NCI-H187 treated with DMSO at 0.1 percent for 48 hours (cell line): ENCODE results near the gene NR1H3.

Source experiments
- DNase-seq: peaks from one replicate; lab custom pipeline; 2025; lab: John Stamatoyannopoulos, UW

NR1H3 gene

DNA sequence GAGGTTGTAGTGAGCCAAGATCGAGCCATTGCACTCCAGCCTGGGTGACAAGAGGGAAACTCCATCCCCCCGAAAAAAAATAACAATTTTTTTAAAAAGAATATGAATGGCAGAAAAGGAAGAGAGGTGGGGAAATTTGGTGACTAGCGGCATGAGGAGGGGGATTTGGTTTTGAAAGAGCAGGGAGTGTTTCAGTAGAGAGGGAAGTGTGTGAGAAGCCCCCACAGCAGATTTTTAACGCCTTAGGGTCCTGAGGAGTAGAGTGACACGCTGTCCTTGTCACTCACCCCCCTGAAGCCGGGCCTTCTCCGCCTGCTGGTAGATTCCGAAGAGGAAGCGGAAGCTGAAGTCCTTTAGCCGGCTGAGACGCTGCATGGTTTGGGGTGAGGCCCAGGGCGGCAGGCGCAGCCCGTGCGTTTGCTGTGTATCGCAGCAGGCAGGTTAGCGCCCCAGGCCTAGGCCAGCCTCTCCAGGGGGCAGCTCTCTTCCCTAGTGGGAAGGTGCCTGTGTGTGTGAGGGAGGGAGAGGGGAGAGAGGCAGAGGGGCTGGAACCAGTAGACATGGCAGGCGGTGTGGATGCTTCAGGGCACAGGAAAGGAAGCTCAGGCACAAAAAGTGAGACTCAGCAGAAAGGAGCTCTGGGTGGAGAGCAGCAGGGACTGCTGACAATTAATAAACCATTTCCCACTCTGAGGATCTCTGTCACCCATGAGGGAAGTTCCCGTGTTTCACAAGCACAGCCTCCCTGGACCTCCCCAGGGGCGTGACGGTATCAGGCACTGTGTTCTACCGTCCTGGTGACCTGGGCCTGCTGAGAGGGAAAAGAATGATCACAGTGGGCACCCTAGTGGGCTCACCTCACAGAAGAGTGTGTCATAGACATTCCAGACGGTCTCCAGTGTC, 13.1 kb upstream of the NR1H3 start:
- DNase-seq, result no peak

DNA sequence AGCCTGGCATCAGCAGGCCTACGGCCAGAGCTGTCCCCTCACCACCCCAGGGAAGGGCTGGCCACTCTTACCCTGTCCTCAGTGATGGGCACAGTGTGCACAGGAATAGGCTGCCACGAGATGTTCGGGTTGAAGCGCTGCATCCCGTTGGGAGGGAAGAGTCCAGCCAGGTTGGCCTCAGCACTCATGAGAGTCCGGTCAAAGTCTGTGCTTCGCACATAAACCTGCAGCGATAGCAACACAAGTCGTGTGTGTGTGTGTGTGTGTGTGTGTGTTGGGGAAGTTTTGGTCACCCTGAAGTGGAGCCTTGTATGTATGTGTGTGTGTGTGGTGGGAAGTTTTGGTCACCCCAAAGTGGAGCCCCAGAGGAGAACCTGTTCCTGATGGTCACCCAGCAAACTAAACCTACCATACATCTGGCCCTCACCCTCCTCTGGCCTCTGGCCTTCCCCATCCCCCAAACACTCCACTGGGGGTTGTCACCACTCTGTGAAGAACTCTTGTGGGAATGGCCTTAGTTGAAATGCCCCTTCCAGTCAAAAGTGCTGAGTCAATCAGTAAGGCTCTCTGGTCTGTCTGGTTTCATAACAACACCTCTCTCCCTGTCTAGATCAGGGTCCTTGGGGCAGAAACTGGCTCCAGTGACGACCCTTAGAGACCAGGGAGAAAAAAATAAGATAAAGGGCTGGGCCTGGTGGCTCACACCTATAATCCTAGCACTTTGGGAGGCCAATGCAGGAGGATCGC, 12.0 kb upstream of the NR1H3 start:
- no peak for DNase-seq

DNA sequence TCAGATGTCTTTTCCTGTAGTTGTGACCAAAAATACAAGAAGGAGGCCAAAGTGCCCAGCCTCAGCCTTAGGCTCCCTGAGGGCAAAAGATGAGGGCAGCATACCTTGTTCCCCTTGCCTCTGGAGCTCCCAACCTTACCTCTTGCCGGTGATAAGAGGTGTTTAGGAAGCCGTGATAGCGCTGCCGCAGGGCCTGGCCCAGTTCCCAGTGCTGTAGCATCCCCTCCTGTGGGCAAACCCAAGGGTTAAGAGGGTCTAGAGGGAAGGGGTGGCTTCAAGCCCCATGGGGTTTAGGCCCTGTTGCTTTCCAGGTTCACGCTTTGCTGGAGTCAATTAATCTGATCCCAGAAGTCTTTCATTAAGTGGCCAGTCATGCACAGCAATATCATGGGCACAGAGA, 10.3 kb upstream of the NR1H3 start:
- no peak for DNase-seq

DNA sequence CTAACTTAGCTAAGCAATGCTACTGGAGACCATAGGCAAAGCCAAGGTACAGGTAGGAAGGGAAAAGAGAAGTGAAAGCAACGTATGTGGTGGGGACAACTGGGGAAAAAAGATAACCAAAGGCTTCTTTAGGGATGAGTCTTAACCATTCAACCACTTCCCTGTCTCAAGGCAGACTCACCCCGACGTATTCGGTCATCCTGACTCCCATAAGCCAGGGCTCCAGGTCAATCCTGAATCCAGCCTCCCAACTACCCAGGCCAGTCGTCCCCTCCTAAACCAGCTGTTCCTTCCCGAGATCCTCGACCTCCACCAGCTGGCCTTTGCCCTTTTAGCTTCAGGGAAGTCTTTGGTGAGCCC, 9.5 kb upstream of the NR1H3 start:
- DNase-seq, result no peak

DNA sequence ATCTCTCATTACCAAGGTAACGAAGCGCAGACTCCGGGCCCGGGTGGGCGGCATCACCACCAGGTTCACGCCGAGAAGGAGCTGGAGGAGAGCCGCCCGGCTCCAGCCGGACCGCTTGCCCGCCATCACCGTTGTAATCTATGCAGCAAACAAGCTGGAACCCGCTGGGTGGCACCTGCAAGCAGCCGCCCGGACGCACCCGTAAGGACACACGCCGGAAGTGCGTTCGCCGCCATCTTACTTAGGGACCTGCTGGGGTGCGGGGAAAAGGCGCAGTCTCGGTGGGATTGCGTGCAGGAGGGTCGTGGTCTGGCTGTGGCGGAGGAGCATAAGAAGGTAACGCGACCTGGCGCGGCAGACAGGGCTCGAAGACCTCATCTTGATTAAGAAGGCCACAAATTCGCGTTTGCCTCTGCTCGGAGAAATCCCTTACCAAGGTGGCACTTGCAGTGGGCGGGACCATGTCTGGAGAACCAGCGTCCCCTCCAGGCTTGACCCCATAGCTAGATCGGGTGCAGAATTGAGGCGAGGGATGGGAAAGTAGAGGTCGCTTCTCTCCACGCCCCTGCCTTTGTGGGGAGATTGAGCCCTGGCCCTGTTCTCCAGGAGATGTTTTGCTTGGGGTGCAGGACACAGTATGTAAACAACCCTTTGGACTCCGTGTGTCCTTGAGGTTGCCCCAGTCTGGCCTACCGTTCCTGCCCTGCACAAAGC, 9.0 kb upstream of the NR1H3 start, which contains the start of gene ACP2:
Gene ACP2 (minus strand): TSS at position 151 of the 714 bp plus-strand sequence. CDS start 25 bp downstream, at position 126.
- no peak for DNase-seq

DNA sequence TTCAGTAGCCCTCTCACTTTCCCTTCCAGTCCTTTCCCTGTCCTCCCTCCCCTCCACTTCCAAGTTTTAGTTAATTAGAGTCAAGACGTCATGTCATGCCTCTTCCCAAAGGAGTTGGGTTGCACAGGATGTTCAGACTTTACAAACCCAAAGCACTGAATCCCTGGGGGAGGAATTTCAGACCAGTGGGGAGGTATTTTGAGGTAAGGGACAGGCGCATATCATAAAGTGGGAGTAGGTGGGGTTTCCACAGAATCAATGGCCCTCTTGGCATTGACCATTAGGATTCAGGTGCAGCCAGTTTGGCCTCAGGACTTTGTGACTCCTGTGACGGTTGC, 8.4 kb upstream of the NR1H3 start:
- DNase-seq, result no peak

DNA sequence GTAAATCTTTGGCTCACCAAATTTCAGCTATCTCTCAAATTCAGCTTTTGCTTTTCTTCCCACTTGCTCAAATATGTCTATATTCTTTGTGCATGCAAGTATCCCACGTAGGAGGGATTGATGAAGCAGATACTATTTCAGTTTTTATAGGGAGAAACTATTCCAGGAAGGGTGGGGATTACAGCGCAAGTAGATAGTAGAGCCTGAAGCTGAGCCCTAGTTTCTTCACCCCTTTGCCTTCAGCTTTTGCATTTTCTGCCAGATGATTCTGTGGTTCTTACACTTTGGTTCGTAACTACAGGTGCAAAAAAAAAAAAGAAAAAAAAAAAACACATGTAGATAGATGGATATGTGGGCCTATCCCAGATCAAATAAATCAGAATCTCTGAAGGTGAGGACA, 6.0 kb upstream of the NR1H3 start:
- DNase-seq, result no peak

DNA sequence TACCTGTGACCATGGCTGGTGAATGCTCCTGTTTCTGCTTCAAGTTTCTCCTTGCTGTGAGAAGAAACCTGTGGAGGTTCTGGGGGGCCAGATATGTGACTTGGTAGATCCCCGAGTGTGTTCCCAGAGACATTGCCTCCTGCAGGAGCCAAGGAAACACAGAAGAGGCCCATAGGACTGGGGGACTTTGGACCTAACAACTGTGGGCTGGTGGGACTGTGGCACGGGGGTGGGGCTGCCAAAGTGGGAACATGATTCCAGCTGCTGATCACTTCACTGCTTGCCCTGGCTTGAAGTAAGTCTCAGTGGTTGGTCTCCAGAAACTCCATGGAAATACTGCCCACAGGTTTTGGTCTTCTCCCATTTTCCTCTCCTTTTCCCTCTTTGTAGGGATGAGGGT, 4.1 kb upstream of the NR1H3 start:
- DNase-seq, result no peak

DNA sequence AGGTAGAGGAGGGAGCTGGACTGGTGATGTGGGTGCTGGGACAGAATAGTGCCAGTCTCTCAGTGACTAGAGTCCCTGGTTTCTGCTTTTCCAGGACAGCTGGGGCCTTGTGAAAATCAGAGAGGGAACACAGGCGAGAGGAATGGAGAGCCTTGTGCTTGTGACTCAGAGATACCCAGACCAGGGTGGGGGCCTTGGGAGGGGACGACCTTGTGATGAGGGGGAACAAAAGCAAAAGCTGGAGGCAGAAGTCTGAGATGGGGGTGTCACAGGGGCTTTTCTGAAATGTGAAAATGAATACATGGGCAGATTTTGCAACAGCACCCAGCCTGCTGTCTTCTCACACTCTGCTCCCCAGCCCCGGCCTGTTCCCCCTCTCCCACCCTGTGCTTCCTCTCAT, 3.4 kb upstream of the NR1H3 start:
- no peak for DNase-seq

DNA sequence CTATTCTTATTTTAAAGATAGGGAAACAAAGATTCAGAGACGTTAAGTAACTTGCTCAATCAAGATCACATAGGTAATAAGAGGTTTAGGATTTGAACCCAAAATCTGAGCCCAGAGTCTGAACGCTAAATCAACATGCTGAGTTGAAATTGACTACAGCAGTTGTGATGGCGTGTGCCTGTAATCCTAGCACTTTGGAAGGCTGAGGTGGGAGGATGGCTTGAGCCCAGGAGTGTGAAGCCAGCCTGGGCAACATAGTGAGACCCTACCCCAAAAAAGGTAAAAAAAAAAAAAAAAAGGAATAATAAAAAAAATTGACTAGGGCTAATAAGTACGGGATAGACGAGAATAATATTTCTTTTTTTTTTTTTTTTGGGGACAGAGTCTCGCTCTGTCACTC, 1.4 kb upstream of the NR1H3 start:
- DNase-seq, result no peak

DNA sequence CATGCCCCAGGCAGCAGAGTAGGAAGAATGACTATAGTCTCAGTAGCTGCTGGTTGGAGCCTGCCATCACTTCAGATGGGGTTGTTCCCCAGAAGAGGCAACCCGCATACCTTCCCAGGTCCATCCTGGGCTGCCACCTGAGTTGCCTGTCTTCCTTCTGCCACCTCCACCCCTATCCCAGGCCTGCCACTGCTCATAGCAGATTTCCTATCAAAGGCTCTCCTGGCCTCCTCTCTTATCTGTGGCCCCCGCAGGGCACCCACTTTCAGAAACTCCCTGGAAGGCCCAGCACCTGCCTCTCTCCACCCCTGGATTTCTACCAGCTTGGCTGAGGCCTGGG, 649 bp upstream of the NR1H3 start:
- no peak for DNase-seq

DNA sequence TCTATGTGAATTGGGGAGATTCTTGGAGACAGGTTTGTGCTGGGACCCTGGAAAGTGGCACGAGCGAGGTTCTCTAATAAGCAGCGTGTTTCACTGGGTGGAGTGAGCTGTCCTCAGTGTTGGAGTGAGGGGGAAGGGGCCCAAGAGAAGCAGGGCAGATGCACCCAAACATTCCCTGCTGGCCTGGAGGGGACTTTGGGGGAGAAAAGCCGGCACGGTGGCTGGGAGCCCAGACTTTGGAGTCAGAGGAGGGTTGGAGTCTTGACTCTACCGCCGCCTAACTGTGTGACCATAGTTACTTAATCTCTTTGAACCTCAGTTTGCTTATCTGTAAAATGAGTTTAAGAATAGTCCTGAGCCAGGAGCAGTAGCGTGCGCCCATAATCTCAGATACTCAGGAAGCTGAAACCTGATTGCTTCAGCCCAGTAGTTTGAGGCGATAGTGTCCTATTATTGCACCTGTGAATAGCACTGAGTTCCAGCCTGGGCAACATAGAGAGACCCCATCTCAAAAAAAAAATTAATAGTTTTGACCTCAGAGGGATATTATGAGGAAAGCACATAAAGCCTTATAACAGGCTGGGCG, 614 bp downstream of the NR1H3 start:
- DNase-seq, result no peak

DNA sequence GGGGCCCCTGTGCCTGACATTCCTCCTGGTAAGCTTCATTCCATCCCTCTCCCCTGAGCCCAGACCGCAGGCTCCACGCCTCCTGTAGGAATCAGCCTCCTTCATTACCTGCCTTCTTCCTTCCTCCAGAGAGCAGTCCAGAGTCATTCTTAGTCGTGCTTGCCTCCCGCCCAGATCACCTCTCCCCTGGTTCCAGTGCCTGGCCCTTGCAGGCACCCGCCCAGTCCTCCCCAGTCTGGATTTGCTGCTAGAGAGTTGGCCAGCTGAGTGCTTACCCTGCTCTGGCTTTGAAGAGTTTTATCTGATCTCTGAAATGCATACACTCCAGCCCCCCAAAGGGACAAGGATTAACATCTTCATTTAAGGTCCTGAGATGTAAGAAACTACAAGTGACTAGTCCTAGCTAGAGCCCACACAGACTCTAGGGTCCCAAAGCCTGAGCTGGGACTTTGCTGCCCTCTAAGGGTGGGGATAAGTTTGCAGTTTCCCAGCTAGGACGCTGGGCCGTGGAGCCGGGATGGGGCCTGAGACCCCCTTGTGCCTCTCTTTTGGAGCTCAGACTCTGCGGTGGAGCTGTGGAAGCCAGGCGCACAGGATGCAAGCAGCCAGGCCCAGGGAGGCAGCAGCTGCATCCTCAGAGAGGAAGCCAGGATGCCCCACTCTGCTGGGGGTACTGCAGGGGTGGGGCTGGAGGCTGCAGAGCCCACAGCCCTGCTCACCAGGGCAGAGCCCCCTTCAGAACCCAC, 1.6 kb downstream of the NR1H3 start:
- no peak for DNase-seq

DNA sequence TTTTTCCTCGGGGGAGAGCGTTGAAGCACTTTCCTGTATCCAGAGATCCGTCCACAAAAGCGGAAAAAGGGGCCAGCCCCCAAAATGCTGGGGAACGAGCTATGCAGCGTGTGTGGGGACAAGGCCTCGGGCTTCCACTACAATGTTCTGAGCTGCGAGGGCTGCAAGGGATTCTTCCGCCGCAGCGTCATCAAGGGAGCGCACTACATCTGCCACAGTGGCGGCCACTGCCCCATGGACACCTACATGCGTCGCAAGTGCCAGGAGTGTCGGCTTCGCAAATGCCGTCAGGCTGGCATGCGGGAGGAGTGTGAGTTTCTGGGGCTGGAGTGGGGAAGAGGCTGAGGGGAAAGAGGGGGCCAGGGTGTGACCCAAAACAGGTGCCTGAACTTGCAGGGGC, 2.6 kb downstream of the NR1H3 start:
- DNase-seq, result no peak

DNA sequence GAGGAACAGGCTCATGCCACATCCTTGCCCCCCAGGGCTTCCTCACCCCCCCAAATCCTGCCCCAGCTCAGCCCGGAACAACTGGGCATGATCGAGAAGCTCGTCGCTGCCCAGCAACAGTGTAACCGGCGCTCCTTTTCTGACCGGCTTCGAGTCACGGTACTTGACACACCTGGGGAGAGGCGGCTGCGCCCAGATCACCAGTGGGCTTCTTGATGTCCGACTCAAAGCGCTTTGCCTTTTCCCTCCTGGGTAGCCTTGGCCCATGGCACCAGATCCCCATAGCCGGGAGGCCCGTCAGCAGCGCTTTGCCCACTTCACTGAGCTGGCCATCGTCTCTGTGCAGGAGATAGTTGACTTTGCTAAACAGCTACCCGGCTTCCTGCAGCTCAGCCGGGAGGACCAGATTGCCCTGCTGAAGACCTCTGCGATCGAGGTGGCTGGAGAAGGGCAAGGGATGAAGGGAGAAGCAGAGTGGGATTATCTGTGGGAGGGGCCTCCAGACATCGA, 3.5 kb downstream of the NR1H3 start:
- no peak for DNase-seq

DNA sequence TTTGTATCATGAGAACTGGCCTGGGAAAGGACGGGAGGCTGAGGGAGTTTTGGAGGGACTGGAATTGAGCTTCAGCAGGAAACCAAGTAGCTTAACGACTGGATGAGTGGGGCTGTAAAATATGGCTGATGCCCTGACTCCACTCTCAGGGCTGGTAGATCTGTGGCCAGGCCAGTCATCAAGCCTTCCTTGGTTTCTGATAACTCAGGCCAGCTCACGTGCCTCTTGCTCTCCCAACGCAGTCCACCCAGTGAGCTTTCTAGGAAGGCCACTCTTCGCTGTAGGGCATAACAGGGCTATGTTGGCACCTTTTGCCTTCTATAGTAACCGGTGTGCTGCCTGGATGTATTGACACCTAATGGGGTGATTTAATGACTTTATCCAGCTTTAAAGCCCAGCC, 6.3 kb downstream of the NR1H3 start:
- DNase-seq, result no peak

DNA sequence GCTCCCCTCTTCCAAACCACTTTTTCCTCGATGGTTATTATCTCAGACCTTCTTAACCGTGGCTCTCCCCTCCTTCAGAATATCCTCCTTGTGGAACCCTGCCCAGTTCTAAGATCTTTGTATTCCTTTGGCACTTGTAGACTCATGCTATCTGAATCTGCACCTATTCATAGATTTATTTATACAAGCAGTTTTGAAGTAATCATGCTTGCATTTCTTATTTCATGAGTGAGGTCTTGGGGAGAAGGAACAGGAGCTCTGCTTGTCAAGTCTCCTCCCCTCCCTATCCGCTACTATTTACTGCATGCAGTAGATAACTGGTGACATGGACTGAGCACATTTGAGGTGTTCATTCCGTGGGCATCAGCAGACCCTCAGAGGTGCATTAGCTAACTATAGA, 6.7 kb downstream of the NR1H3 start:
- no peak for DNase-seq

DNA sequence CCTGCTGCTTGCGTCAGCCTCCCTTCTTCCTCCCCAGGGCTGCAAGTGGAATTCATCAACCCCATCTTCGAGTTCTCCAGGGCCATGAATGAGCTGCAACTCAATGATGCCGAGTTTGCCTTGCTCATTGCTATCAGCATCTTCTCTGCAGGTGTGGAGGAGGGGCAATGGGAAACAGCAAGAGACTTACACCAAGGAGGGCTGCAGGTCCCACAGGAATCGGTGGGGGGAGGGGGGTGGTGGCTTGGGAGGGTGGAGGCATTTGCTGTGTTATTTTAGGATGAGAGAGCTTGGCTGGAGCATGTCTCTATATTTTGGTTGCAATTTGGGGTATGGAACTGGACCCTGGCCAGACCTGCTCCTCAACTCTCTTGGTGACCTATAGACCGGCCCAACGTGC, 10.1 kb downstream of the NR1H3 start:
- DNase-seq, result no peak

DNA sequence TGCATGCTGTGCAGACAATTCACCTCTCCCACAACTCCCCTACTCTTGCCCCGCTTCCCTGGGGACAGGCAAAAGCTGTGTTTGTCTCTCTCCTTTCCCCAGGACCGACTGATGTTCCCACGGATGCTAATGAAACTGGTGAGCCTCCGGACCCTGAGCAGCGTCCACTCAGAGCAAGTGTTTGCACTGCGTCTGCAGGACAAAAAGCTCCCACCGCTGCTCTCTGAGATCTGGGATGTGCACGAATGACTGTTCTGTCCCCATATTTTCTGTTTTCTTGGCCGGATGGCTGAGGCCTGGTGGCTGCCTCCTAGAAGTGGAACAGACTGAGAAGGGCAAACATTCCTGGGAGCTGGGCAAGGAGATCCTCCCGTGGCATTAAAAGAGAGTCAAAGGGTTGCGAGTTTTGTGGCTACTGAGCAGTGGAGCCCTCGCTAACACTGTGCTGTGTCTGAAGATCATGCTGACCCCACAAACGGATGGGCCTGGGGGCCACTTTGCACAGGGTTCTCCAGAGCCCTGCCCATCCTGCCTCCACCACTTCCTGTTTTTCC, 10.7 kb downstream of the NR1H3 start:
- no peak for DNase-seq

DNA sequence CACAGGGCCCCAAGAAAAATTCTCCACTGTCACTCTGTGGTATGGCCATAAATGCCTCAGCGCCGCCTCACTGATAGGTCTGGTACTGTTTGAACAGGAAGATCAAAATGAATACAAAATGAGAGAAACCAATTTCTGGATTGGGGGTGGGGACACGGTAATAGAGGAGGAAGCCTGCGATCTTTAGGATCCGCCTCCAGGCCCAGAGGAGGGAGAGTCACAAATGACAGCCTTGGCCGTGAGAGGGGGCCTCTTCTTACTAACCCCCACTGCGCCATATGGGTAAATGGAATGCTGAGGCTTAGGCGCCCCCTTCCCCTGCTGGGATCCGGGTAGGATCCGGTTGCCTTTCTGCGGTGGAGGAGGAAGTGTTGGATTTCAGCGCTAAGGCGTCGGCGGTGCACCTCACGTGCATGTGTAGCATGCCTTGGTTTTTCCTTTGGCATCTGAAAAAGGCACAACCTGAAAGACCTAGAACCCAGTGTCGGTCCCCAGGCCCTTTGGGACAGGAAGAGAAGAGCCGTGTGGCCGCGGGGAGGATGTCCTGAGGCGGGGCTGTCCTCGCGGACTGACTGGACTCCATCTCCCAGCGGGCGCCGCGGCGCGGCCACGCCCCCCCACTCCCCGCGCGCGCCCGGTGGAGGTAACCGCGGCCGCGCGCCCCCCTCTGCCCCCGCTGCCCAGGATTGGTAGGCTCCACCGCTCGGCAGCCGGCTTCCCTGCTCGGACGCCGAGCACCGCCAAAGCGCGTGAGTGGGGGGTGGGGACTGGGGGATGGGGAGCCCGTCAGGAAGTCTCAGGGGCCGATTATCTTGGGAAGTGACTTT, 11.4 kb downstream of the NR1H3 start:
- DNase-seq, result peak; percentile 81
